ENCODE data around the gene LASP1. TPM values are rescaled to one million over a fixed set of nuclear protein-coding genes. Genes with fewer than 3 reads are reported as not detected.
A peak's percentile ranks its signal among the peaks of the same experiment; 100 is the strongest.

LASP1 gene
- total RNA-seq, 2 experiments from 2014 or later = 105 to 113 TPM

DNA sequence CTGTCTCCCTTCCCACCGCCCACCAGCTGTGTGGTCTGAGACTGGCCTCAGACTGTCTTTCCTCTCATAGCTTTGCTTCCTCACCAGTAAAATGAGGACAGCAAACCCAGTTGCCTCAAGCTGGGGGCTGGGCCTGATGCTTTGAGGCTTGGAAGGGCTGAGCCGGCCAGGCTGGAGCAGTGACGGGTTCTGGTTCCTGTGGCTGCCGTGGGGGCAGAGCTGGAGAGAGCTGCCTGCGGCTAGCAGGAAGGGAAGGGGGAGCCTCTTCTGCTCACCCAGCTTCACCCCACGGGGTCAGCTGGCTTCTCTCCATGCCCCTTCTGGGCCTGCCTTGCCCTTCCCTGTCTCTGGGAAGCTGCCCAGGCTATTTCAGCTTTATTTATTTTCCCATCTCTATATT, 23.7 kb downstream of the LASP1 start:
- intact Hi-C loops (cut with micrococcal nuclease) = no loop called here
- no peaks in the 10 kb centered on the region for H3K27me3 Mint-ChIP-seq (ENCODE audit: low read depth)
- CTCF ChIA-PET = interaction anchor here (0.7 to 1.6 kb wide), 6 partner anchors 9 to 24 kb away, joined by 3 to 5 read pairs (median 3); partner anchors contain the start of gene LASP1
- H3K9me3 Mint-ChIP-seq = no peaks in the 10 kb centered on the region
- peak overlapping the region; percentile 61 for H3K27ac Mint-ChIP-seq
- H3K4me3 Mint-ChIP-seq = no peak overlapping the region
- H3K36me3 Mint-ChIP-seq (ENCODE audit: low read depth) = peaks cover 17% of the 10 kb centered on the region
- H3K4me1 Mint-ChIP-seq (ENCODE audit: low read depth) = peaks cover 79% of the 10 kb centered on the region
- DNase-seq = no peak

- Mint-ChIP-seq H3K9me3 (no peaks in the 10 kb centered on the region), H3K4me3 (no peak overlapping the region), H3K36me3 (ENCODE audit: low read depth) (peaks cover 18% of the 10 kb centered on the region), H3K27ac (peak overlapping the region; percentile 61), H3K4me1 (ENCODE audit: low read depth) (peaks cover 77% of the 10 kb centered on the region), H3K27me3 (ENCODE audit: low read depth) (no peaks in the 10 kb centered on the region)
- DNase-seq = no peak
- CTCF ChIA-PET = interaction anchor here (1.0 to 1.6 kb wide), 4 partner anchors 10 to 25 kb away, joined by 3 to 5 read pairs (median 4); partner anchors contain the start of gene LASP1
- intact Hi-C loops (cut with micrococcal nuclease) = no loop called here
Observed at GRCh38 chr17:38894276-38894675, 24.4 kb downstream of the LASP1 start.

DNA sequence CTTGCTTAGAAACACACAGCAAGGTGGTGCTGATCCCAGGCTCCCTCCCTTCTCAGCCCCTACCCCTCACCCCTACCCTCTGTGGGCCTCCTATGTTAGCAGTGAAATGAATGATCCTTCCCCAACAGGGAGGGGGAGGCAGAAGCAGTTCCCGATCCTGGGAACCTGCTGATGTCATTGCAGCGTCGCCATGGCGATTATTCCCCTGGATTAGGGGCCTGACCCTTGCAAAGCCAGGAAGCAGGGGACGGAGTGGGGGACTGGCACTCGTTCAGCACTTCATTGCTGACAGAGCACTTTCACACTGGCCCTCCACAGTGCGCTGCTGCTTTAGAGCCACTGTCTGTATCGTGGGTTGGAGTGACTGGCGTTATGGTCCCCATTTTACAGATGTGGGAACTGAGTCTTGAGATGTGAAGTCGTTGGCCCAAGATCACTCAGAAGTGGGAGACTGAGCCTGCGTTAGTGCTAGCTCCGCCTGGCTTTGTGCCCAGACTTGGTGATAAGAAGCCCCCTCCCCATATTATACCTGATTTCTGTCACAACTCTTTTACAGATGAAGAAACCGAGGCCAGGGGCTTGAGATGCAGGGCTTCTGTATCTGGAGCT, 26.6 kb downstream of the LASP1 start:
- Mint-ChIP-seq H3K9me3 (no peaks in the 10 kb centered on the region), H3K4me3 (no peak overlapping the region), H3K4me1 (ENCODE audit: low read depth) (peaks cover 72% of the 10 kb centered on the region), H3K36me3 (ENCODE audit: low read depth) (peaks cover 17% of the 10 kb centered on the region), H3K27me3 (ENCODE audit: low read depth) (no peaks in the 10 kb centered on the region), H3K27ac (peak overlapping the region; percentile 4)
- intact Hi-C loops (cut with micrococcal nuclease) = loop anchor here (5.0 kb wide), 1 partner anchor 161 kb away; no protein-coding TSS in a partner anchor
- DNase-seq = no peak
- CTCF ChIA-PET = interaction anchor here (0.7 to 4.1 kb wide), 3 partner anchors 9 to 23 kb away, joined by 3 to 26 read pairs (median 3); no protein-coding TSS in a partner anchor

DNA sequence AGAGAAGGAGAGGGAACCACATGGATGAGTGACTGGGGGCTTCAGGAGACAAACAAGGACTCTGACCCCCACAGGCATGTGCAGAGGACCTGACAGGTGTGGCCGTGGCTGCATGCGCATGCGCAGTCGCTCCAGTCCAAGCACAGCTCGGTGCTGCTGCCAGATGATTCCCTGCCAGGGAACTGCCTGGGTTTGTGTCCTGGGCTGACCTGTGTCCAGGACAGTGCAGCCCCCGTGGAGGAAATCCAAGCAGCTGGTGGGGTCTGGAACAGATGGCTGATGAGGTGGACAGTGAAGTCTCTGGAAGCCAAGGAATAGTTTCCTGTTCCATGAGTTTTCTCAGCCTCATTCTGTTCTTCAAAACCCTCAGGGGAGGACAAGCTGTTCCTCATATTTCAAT, 27.3 kb downstream of the LASP1 start:
- CTCF ChIA-PET = interaction anchor here (0.6 to 4.1 kb wide), 6 partner anchors 9 to 200 kb away, joined by 3 to 26 read pairs (median 4); no protein-coding TSS in a partner anchor

GRCh38 chr17:38897671-38898290, 27.9 kb downstream of the LASP1 start:
- Mint-ChIP-seq H3K4me1 (ENCODE audit: low read depth) (peaks cover 62% of the 10 kb centered on the region), H3K36me3 (ENCODE audit: low read depth) (peaks cover 16% of the 10 kb centered on the region), H3K9me3 (no peaks in the 10 kb centered on the region), H3K4me3 (peak overlapping the region; percentile 67), H3K27ac (peak overlapping the region; percentile 95), H3K27me3 (ENCODE audit: low read depth) (no peaks in the 10 kb centered on the region)
- no peak for DNase-seq
- intact Hi-C loops (cut with micrococcal nuclease) = loop anchor here (1.0 to 5.0 kb wide), 5 partner anchors 13 to 160 kb away; no protein-coding TSS in a partner anchor
- CTCF ChIA-PET = interaction anchor here (0.6 to 4.1 kb wide), 9 partner anchors 10 to 200 kb away, joined by 3 to 26 read pairs (median 4); partner anchors contain the start of genes LASP1 and LASP1NB

More for the DNA sequence above, 27.3 kb downstream of the LASP1 start:
- peak overlapping the region; percentile 95 for H3K27ac Mint-ChIP-seq
- no peaks in the 10 kb centered on the region for H3K27me3 Mint-ChIP-seq (ENCODE audit: low read depth)
- no peak overlapping the region for H3K4me3 Mint-ChIP-seq
- H3K4me1 Mint-ChIP-seq (ENCODE audit: low read depth) = peaks cover 68% of the 10 kb centered on the region
- DNase-seq = no peak
- H3K36me3 Mint-ChIP-seq (ENCODE audit: low read depth) = peaks cover 16% of the 10 kb centered on the region
- no peaks in the 10 kb centered on the region for H3K9me3 Mint-ChIP-seq
- intact Hi-C loops (cut with micrococcal nuclease) = loop anchor here (5.0 kb wide), 1 partner anchor 160 kb away; no protein-coding TSS in a partner anchor

DNA sequence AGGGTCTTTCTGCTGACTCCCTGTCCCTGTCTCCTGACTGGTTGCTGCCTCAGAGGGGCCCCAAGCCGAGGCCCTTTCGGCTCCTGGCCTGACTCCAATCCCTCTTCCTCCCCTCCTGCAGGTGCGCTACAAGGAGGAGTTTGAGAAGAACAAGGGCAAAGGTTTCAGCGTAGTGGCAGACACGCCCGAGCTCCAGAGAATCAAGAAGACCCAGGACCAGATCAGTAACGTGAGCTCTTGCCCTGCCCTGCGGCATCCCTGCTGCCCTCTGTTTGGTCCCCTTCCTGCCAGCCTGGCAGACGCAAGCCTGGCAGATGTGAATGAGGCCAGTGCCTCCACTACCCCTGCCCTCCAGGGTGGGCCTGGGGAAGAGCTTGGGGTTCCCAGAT, 28.4 kb downstream of the LASP1 start:
- Mint-ChIP-seq H3K4me3 (peak overlapping the region; percentile 67), H3K36me3 (ENCODE audit: low read depth) (peaks cover 16% of the 10 kb centered on the region), H3K9me3 (no peaks in the 10 kb centered on the region), H3K27me3 (ENCODE audit: low read depth) (no peaks in the 10 kb centered on the region), H3K4me1 (ENCODE audit: low read depth) (peaks cover 57% of the 10 kb centered on the region), H3K27ac (peak overlapping the region; percentile 95)
- intact Hi-C loops (cut with micrococcal nuclease) = loop anchor here (1.0 to 5.0 kb wide), 5 partner anchors 14 to 159 kb away; no protein-coding TSS in a partner anchor
- CTCF ChIA-PET = interaction anchor here (1.0 to 4.1 kb wide), 10 partner anchors 11 to 87 kb away, joined by 3 to 26 read pairs (median 4); partner anchors contain the start of genes LASP1 and LASP1NB
- peak; percentile 60 for DNase-seq

DNA sequence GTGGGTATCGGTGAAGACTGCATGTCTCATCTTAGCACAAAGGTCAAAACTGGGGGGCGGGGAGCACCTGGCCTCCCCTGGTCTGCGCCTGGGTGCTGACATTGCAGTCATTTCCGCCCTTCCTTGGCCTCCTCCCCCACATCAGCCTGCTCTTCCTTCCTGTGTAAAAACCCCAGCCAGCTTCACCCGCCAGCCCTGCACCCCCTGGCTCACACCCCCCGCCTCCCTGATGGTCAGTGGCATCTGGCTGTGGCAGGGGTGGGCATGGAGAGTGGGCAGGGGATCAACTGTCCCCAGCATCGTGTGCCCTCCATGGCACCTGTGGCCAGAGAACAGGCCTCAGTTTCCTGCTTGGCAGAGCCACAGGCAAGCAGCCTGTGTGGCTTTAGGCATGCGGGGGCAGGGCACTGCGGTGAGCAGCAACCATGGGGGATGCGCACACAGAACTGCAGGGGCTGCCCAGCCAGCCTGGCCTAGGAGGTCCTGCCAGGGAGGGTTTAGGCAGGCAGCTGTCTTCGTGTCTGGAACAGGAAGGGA, 29.0 kb downstream of the LASP1 start:
- intact Hi-C loops (cut with micrococcal nuclease) = loop anchor here (1.0 to 5.0 kb wide), 5 partner anchors 15 to 158 kb away; no protein-coding TSS in a partner anchor
- Mint-ChIP-seq H3K36me3 (ENCODE audit: low read depth) (peaks cover 20% of the 10 kb centered on the region), H3K4me3 (peak overlapping the region; percentile 67), H3K4me1 (ENCODE audit: low read depth) (peaks cover 54% of the 10 kb centered on the region), H3K27me3 (ENCODE audit: low read depth) (no peaks in the 10 kb centered on the region), H3K27ac (peak overlapping the region; percentile 95), H3K9me3 (no peaks in the 10 kb centered on the region)
- peak; percentile 96 for DNase-seq
- CTCF ChIA-PET = interaction anchor here (0.6 to 4.1 kb wide), 9 partner anchors 16 to 650 kb away, joined by 3 to 26 read pairs (median 4); partner anchors contain the start of genes LASP1 and LASP1NB

DNA sequence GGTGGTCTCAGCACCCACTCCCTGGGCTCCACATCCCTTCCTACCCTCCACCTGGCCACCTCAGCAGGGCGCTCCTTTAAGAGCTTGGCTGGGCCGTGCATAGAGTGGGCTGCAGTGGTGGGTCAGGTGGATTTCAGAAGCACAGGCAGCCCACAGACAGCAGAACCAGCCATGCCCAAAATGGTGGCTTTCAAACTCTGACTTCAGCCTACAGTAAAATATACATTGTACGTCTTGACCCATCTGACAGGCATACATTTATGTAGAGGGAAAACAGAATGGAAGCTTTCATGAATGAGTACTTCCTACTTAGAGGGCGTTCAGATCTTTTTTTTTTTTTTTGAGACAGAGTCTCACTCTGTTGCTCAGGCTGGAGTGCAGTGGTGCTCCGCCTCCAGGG, 29.6 kb downstream of the LASP1 start:
- CTCF ChIA-PET = interaction anchor here (0.6 to 4.1 kb wide), 7 partner anchors 17 to 649 kb away, joined by 3 to 26 read pairs (median 5); partner anchors contain the start of gene LASP1NB
- Mint-ChIP-seq H3K4me3 (peak overlapping the region; percentile 67), H3K36me3 (ENCODE audit: low read depth) (peaks cover 18% of the 10 kb centered on the region), H3K27ac (peak overlapping the region; percentile 95), H3K4me1 (ENCODE audit: low read depth) (peaks cover 48% of the 10 kb centered on the region), H3K9me3 (no peaks in the 10 kb centered on the region), H3K27me3 (ENCODE audit: low read depth) (no peaks in the 10 kb centered on the region)
- intact Hi-C loops (cut with micrococcal nuclease) = loop anchor here (2.0 to 5.0 kb wide), 2 partner anchors 45 to 158 kb away; no protein-coding TSS in a partner anchor
- DNase-seq = no peak

DNA sequence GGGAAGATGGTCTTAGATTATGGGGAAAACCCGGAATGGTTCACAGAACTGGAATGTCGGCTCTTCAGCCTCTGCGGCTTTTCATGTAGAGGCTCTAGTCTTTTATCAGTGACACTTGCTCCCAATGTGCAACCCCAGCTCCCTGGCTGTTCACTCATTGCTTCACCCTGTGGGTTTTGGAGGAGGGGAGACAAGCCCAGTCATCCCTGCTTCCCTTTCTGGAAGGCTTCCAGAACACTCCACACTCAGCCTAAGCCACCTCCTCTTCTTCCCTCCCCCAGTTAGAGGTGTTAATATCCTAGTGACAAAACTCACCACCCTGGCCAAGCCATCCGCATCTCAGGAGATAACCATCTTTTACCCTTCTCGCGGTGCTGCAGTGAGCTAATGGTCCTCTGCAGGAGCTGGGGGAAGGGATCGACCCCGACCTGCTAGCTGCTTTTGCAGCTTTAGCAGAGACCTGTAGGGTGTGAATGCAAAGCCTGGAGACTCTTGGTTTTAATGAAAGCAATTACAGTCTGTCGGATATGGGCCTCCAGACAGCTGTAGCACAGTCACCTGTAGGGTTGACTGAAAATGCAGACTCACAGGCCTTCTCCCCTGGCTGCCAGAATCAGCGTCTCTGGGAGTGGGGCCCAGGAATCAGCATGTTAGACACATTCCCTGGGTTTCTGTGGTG, 31.3 kb downstream of the LASP1 start:
- CTCF ChIA-PET = interaction anchor here (0.6 to 2.1 kb wide), 4 partner anchors 16 to 244 kb away, joined by 3 to 5 read pairs (median 3); no protein-coding TSS in a partner anchor
- no peaks in the 10 kb centered on the region for H3K9me3 Mint-ChIP-seq
- DNase-seq = no peak
- intact Hi-C loops (cut with micrococcal nuclease) = no loop called here
- no peak overlapping the region for H3K4me3 Mint-ChIP-seq
- peak overlapping the region; percentile 73 for H3K27ac Mint-ChIP-seq
- peaks cover 53% of the 10 kb centered on the region for H3K4me1 Mint-ChIP-seq (ENCODE audit: low read depth)
- no peaks in the 10 kb centered on the region for H3K27me3 Mint-ChIP-seq (ENCODE audit: low read depth)
- peaks cover 24% of the 10 kb centered on the region for H3K36me3 Mint-ChIP-seq (ENCODE audit: low read depth)

DNA sequence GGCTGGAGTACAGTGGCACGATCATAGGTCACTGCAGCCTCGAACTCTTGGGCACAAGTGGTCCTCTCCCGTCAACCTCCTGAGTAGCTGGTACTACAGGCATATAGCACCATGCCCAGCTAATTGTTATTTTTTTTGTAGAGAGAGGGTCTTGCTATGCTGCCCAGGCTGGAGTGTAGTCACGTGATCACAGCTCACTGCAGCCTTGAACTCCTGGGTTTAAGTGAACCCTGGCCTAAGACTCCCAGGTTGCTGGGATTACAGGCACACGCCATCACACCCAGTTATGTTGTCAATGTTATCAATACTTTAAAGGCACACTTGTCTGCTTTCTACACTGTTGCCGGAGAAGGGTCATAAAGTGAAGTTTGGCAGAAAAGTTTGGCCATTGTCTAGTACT, 33.5 kb downstream of the LASP1 start:
- Mint-ChIP-seq H3K27ac (no peak overlapping the region), H3K9me3 (no peaks in the 10 kb centered on the region), H3K4me3 (no peak overlapping the region), H3K4me1 (ENCODE audit: low read depth) (peaks cover 47% of the 10 kb centered on the region), H3K27me3 (ENCODE audit: low read depth) (no peaks in the 10 kb centered on the region), H3K36me3 (ENCODE audit: low read depth) (peaks cover 14% of the 10 kb centered on the region)
- intact Hi-C loops (cut with micrococcal nuclease) = no loop called here
- DNase-seq = no peak
- CTCF ChIA-PET = interaction anchor here (0.6 to 1.0 kb wide), 2 partner anchors 11 to 34 kb away, joined by 3 read pairs; no protein-coding TSS in a partner anchor

DNA sequence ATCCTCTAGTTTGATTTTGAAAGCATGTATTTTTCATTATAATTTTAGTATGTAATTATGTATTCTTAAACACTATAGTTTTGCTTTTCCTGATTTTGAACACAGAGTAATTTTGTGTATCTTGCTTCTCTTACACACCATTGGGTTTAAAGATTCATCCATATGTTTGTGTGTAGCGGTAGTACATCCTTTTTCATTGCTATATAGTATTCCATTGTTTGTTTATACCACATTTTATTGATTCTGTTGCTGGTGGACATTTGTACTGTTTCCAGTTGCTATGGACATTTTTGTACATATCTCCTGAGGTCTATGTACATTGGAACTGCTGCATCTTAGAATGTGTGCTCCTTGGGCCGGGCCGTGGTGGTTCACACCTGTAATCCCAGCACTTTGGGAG, 35.0 kb downstream of the LASP1 start:
- intact Hi-C loops (cut with micrococcal nuclease) = no loop called here
- Mint-ChIP-seq H3K4me3 (no peak overlapping the region), H3K27me3 (ENCODE audit: low read depth) (no peaks in the 10 kb centered on the region), H3K4me1 (ENCODE audit: low read depth) (peaks cover 37% of the 10 kb centered on the region), H3K9me3 (no peaks in the 10 kb centered on the region), H3K27ac (no peak overlapping the region), H3K36me3 (ENCODE audit: low read depth) (peaks cover 10% of the 10 kb centered on the region)
- CTCF ChIA-PET = no interaction called here
- no peak for DNase-seq

Data from activated naive CD4-positive, alpha-beta T cell treated with anti-CD3 and anti-CD28 coated beads for 36 hours (primary cell).